ENCODE measurements around the gene TMEM252.

Gene TMEM252

DNA sequence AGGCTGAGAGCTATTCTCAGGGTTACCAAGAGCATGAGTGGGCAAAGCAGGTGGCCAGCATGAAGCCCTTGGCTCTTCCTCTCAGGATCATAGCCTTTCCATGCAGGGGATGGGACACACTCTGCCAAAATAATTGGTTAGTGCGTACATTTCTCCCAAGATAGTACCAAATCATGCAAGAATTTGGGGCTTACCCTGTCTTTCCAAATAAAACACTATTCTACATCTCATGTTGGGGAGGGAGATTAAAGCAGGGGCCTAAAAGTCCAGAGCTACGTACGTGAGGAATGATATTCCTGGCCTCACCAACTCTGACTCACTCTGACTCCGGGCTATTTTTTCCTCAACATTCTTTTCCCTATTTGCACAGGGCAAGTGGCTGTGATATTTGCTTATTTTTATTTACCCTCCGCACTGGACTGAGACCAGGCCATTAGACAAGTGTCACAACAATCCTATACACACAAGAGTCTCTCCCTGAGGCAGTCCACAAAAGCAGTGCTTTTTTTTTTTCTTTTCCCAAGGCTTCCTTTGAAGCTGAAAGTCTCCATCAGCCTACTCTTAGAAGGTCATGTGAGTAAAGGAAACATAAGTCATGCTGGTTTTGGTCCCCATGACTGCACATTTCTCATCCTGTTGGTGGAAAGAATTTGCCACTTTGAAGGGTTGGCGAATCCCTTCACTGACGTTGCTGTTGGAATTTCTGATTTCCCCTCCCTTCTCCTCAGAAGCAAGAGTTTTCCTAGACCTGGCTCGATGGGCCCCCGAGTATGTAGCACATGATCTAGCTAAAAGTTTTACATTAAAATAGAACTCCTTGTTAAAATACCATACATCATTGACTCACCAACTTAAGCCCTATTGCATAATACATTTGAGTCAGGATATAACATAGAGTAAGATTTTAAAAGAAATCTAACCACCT, 40.0 kb downstream of the TMEM252 start:
- no peak overlapping the region for H3K4me3 ChIP-seq (ENCODE audit: low read length)
- DNase-seq (ENCODE audit: low read depth): peak; percentile 40
- TF ChIP-seq, protein P1, sequence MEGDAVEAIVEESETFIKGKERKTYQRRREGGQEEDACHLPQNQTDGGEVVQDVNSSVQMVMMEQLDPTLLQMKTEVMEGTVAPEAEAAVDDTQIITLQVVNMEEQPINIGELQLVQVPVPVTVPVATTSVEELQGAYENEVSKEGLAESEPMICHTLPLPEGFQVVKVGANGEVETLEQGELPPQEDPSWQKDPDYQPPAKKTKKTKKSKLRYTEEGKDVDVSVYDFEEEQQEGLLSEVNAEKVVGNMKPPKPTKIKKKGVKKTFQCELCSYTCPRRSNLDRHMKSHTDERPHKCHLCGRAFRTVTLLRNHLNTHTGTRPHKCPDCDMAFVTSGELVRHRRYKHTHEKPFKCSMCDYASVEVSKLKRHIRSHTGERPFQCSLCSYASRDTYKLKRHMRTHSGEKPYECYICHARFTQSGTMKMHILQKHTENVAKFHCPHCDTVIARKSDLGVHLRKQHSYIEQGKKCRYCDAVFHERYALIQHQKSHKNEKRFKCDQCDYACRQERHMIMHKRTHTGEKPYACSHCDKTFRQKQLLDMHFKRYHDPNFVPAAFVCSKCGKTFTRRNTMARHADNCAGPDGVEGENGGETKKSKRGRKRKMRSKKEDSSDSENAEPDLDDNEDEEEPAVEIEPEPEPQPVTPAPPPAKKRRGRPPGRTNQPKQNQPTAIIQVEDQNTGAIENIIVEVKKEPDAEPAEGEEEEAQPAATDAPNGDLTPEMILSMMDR (IDR thresholded peaks at IDR 0.05; ENCODE audit: insufficient read depth, low read depth, low read length, missing control alignments): no peak

DNA sequence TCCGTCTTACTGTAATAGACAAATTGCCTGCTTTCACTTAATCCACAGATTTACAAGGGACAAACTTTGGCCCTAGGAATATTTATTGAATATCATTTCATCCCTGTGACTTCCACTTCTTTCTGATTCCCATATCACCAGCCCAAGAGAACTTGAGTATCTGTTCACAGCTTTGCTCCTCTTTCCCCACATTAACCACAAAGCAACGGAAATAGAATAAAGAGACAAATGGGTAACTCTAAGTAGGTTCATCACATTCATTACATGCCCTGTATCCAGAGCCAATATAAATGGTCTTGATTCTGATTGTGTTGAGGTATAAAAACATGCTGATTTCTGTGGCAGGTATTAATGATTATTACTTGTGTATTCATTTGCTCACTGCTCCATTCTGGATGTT, 41.9 kb downstream of the TMEM252 start:
- DNase-seq (ENCODE audit: low read depth): no peak
- TF ChIP-seq, protein P1 (IDR thresholded peaks at IDR 0.05; ENCODE audit: insufficient read depth, low read depth, low read length, missing control alignments): no peak
- no peak overlapping the region for H3K4me3 ChIP-seq (ENCODE audit: low read length)

DNA sequence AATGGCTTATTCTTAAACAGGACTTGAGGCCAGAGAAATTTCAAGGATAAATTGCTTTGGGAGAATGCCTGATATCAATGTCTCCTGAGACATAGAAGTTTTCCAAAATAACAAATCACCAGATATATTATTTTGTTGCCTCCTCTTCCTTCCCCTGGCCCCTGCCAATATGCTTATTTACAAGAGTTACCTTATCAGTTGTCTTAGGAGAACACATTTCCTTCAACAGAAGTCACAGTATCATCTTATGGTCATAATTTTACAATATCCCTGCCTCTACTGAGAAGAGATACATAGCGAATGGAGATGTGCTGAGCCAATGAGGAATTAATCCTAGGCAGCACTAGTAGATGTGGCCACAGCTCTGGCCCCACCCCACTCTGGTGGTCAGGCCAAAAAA, 43.1 kb downstream of the TMEM252 start:
- no peak overlapping the region for H3K4me3 ChIP-seq (ENCODE audit: low read length)
- TF ChIP-seq, protein P1 (IDR thresholded peaks at IDR 0.05; ENCODE audit: insufficient read depth, low read depth, low read length, missing control alignments): no peak
- no peak for DNase-seq (ENCODE audit: low read depth)

DNA sequence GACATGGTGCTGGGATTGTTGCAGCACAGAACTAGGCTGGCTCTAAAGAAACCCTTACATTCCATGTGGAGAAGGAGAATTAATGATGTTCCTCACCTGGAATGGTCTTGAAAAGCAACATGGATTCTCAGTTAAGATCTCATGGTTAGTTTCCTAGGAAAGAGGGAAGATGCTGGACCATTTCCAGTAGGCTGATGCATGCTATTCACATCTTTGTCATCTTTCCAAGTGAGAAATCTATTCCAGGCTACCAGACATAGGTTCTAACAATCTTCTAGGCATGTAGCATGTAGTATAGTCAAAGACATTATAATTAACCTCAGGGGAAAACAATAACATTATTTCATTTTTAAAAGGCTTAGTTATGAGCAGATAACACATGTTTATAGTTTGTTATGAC, 44.3 kb downstream of the TMEM252 start:
- no peak overlapping the region for H3K4me3 ChIP-seq (ENCODE audit: low read length)
- no peak for DNase-seq (ENCODE audit: low read depth)
- TF ChIP-seq, protein P1 (IDR thresholded peaks at IDR 0.05; ENCODE audit: insufficient read depth, low read depth, low read length, missing control alignments): no peak

DNA sequence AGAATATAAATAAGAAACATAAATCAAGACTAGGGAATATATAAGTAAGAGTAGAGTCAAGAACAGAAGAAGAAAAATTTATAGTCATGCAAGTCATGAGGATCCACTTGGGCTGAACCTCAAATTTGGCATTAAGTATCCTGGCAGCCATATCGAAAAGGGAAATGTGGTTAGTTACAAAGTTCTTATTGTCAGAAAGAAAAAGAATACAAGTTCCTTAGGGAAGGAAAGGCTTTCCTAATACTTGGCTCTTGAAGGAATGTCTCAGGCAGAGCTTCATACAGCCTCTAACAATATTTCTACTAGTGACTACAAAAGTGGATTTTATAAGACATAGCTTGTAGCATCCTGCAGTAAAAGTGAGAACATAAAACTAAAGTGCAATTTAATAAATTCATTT, 45.4 kb downstream of the TMEM252 start:
- no peak for DNase-seq (ENCODE audit: low read depth)
- no peak overlapping the region for H3K4me3 ChIP-seq (ENCODE audit: low read length)
- TF ChIP-seq, protein P1 (IDR thresholded peaks at IDR 0.05; ENCODE audit: insufficient read depth, low read depth, low read length, missing control alignments): no peak

DNA sequence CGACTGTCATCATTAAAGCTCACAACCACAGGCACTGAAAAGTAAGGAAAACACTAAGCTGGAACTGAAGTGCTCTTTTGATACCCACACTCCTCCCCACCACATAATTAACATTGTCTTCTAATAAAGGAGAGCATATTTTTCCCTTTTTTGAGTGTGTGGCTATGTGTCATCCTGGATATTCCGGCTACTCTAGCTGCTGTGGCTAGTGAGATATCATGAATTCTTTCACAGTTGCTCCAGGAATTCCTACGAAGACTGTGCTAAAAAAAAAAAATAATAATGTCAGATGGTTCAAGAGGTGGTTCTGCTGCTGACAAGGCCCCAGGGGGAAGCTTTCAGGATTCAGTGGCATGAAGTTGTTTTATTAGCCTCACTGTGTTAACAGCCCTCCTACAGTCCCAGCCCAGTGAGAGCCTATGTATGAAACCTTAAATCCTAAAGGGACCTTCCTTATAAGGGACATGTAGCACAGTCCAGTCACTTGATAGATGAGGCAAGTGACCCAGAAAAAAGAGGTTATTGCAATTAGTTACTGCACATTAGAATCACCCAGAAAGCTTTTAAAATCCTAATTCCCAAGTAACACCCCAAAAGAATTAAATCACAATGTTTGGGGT, 46.6 kb downstream of the TMEM252 start:
- TF ChIP-seq, protein P1 (IDR thresholded peaks at IDR 0.05; ENCODE audit: insufficient read depth, low read depth, low read length, missing control alignments): no peak
- no peak for DNase-seq (ENCODE audit: low read depth)
- H3K4me3 ChIP-seq (ENCODE audit: low read length): no peak overlapping the region

All from epithelial cell of esophagus (primary cell).